ENCODE results near the gene SHOC2.

The SHOC2 gene

DNA sequence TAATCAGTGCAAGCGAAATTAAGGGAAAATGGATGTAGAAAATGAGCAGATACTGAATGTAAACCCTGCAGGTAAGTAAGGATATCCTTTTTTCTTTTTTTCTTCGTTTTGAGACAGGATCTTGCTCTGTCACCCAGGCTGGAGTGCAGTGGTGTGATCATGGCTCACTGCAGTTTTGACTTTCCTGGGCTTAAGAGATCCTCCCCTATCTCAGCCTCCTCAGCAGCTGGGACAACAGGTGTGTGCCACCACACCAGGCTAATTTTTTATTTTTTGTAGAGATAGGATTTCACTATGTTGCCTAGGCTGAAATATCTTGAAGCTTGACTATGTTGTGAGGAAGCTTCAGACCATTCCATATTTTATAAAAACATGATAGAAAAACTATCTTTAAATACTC, 43.4 kb upstream of the SHOC2 start:
- no peak for DNase-seq (ENCODE audit: low read depth)
- TF ChIP-seq, protein P1, sequence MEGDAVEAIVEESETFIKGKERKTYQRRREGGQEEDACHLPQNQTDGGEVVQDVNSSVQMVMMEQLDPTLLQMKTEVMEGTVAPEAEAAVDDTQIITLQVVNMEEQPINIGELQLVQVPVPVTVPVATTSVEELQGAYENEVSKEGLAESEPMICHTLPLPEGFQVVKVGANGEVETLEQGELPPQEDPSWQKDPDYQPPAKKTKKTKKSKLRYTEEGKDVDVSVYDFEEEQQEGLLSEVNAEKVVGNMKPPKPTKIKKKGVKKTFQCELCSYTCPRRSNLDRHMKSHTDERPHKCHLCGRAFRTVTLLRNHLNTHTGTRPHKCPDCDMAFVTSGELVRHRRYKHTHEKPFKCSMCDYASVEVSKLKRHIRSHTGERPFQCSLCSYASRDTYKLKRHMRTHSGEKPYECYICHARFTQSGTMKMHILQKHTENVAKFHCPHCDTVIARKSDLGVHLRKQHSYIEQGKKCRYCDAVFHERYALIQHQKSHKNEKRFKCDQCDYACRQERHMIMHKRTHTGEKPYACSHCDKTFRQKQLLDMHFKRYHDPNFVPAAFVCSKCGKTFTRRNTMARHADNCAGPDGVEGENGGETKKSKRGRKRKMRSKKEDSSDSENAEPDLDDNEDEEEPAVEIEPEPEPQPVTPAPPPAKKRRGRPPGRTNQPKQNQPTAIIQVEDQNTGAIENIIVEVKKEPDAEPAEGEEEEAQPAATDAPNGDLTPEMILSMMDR (conservative IDR thresholded peaks at IDR 0.05; ENCODE audit: low read depth, low read length), result no peak
- no peak overlapping the region for H3K4me3 ChIP-seq (ENCODE audit: low read length)

DNA sequence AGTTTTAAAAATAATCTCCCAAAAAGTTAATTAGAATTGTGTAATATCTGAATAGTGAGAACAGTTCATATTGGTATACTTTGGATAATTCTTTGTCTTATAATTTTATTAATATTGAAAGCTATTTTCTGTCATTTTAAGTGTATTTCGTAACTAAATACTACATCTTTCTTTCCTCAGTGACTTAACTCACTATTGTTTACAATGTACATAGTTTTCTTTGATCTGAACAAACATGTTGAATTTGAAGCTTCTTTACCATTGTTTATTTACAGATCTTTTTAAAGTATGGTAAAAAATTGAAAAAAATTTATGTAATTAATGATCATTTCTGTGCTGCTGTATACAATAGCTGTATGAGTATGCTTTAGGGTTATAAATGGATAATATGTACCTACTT, 42.6 kb upstream of the SHOC2 start:
- TF ChIP-seq, protein P1 (conservative IDR thresholded peaks at IDR 0.05; ENCODE audit: low read depth, low read length), result no peak
- H3K4me3 ChIP-seq (ENCODE audit: low read length), result no peak overlapping the region
- DNase-seq (ENCODE audit: low read depth), result no peak

DNA sequence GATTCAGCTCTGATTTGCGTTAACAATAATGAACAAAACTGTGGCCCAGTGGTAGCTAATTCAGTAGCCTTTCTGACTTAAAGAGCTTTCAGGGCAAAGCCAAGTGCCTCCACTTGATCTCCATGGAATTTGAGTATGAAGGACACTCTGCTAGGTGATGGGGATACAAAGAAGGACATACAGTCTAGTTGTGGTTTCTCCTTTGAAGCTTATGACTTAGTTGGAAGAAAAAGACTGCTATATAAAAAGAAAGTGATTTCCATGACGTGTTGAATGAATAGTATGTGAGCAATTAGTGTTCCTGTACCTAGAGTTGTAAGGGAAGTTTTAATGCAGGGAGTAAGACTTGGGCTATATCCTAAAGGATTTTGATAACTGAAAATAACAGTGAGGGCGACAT, 39.4 kb upstream of the SHOC2 start:
- TF ChIP-seq, protein P1 (conservative IDR thresholded peaks at IDR 0.05; ENCODE audit: low read depth, low read length), result no peak
- no peak for DNase-seq (ENCODE audit: low read depth)
- no peak overlapping the region for H3K4me3 ChIP-seq (ENCODE audit: low read length)

DNA sequence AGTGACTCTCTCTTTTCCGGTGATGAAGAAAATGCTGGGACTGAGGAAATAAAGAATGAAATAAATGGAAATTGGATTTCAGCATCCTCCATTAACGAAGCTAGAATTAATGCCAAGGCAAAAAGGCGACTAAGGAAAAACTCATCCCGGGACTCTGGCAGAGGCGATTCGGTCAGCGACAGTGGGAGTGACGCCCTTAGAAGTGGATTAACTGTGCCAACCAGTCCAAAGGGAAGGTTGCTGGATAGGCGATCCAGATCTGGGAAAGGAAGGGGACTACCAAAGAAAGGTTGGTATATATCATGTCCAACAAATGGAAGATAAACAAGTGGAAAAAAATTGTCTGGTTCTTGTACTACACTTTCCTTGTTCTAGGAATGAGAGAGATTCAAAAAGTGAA, 38.2 kb upstream of the SHOC2 start:
- no peak for DNase-seq (ENCODE audit: low read depth)
- TF ChIP-seq, protein P1 (conservative IDR thresholded peaks at IDR 0.05; ENCODE audit: low read depth, low read length), result no peak
- H3K4me3 ChIP-seq (ENCODE audit: low read length), result no peak overlapping the region

DNA sequence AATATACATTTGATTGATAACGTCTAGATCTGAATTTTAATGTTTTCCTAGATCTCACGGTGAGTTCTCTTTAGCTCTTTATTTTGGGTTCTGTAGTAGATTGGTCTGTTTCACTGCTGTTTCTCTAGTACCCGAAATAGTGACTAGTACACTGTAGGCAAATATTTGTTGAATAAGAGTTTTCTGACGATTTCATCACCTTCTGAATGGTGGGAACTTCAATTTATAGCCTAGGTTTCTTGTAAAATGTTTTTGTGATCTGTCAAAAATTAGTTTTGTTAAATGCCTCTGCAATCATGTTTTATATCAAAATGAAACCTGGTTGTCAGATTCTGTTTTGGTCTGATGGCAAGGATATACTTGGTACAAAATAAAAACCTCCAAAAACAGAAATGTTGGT, 37.5 kb upstream of the SHOC2 start:
- TF ChIP-seq, protein P1 (conservative IDR thresholded peaks at IDR 0.05; ENCODE audit: low read depth, low read length), result no peak
- no peak for DNase-seq (ENCODE audit: low read depth)
- H3K4me3 ChIP-seq (ENCODE audit: low read length), result no peak overlapping the region

DNA sequence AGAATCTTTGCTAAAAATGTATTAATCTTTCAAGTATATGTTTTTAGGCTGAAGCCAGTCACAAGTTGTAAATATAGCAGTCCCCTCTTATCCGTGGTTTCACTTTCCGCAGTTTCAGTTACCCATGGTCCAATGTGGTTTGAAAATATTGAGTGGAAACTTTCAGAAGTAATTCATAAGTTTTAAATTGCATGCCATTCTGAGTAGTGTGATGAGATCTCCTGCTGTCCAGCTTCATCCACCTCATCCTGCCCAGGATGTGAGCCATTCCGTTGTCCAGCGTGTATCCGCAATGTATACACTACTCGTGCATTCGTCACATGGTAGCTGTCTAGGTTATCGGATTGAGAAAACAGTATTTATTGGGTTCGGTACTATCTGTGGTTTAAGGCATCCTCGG, 35.5 kb upstream of the SHOC2 start:
- DNase-seq (ENCODE audit: low read depth), result no peak
- H3K4me3 ChIP-seq (ENCODE audit: low read length), result no peak overlapping the region
- TF ChIP-seq, protein P1 (conservative IDR thresholded peaks at IDR 0.05; ENCODE audit: low read depth, low read length), result no peak

DNA sequence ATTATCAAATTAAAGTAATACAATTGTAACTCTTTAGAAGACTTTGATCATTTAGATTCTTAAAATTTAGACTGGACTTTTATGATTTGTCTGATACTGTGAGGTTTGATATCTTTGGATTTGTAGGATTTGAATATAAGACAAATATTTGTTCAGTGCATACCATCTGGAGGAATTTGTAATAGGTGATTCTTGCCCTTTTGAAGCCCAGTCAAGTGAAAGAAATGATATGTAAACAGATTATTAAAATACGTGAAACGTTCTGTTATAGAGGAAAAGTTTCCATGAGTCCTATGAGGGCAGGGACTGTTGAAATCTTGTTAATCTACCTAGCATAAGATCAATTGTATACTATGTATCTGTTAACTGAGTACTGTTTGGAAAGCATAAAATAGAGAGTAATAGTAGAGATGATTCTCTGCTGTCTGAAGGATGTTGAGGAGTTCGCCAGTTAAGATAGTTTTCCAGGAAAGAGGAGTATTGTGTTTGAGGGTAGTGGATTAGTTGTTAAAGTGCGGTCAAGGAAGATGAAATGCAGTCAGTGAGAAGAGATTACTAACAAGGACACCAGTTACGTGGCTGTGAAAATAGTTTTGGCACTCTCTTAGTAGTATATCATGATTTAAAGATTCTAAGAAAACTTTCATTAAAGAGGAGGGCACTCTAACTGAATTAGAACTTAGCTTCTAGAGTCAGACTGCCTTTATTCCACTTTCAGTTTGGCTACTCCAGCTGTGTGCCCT, 33.3 kb upstream of the SHOC2 start:
- TF ChIP-seq, protein P1 (conservative IDR thresholded peaks at IDR 0.05; ENCODE audit: low read depth, low read length), result no peak
- no peak for DNase-seq (ENCODE audit: low read depth)
- no peak overlapping the region for H3K4me3 ChIP-seq (ENCODE audit: low read length)
